Neural cell (in vitro differentiated cells): ENCODE data around the gene SLC5A8.

ENCODE experiments used
- CTCF ChIP-seq: fragments of 450-650 bp; IDR thresholded peaks from 2 replicates; pipeline ENCODE4 v1.5.1; 2014; ENCODE audit warnings: antibody characterized with exemption, mild to moderate bottlenecking, moderate library complexity; ENCODE audit not compliant: poor library complexity, severe bottlenecking
- EP300 ChIP-seq: fragments of 450-650 bp; conservative IDR thresholded peaks from 2 replicates; pipeline ENCODE4 v1.6.1; 2014; ENCODE audit warnings: antibody characterized with exemption, mild to moderate bottlenecking, moderate library complexity; ENCODE audit not compliant: poor library complexity, severe bottlenecking
- EZH2 ChIP-seq: fragments of 200-600, 300-800 bp; shearing (Covaris generic), sonication (generic); IDR thresholded peaks from 2 replicates; pipeline ENCODE4 v1.6.1; 2014; ENCODE audit warnings: antibody characterized with exemption, low read length, borderline replicate concordance, mild to moderate bottlenecking; ENCODE audit not compliant: insufficient read depth, poor library complexity, severe bottlenecking
- MXI1 ChIP-seq: fragments of 450-650 bp; conservative IDR thresholded peaks from 2 replicates; pipeline ENCODE4 v1.6.1; 2014; ENCODE audit warnings: antibody characterized with exemption, mild to moderate bottlenecking; ENCODE audit not compliant: poor library complexity, severe bottlenecking
- POLR2AphosphoS5 ChIP-seq: IDR thresholded peaks from 2 replicates; pipeline ENCODE4 v1.6.1; 2012
- RAD21 ChIP-seq: fragments of 450-650 bp; conservative IDR thresholded peaks from 2 replicates; pipeline ENCODE4 v1.6.1; 2014; ENCODE audit warnings: antibody characterized with exemption, mild to moderate bottlenecking, moderate library complexity
- REST ChIP-seq: IDR thresholded peaks from 2 replicates; pipeline ENCODE4 v1.6.1; 2012; ENCODE audit warnings: borderline replicate concordance
- SMC3 ChIP-seq: fragments of 450-650 bp; conservative IDR thresholded peaks from 2 replicates; pipeline ENCODE4 v1.6.1; 2014; ENCODE audit warnings: antibody characterized with exemption, mild to moderate bottlenecking, moderate library complexity; ENCODE audit not compliant: poor library complexity
- TAF1 ChIP-seq: IDR thresholded peaks from 2 replicates; pipeline ENCODE4 v1.6.1; 2012; ENCODE audit warnings: low read depth

GRCh38 chr12:101117842-101118241 is 92.2 kb downstream of the SLC5A8 start:
- TF ChIP-seq CTCF = no peak
- no peak for TF ChIP-seq TAF1
- no peak for TF ChIP-seq REST
- no peak for TF ChIP-seq POLR2AphosphoS5
- TF ChIP-seq RAD21 = no peak
- TF ChIP-seq EZH2 = no peak
- TF ChIP-seq EP300 = no peak
- no peak for TF ChIP-seq SMC3
- no peak for TF ChIP-seq MXI1
